GM19372 (cell line): ENCODE measurements around the gene SPECC1L.

Experiments used
- ATAC-seq: cut with Tn5 transposase; IDR thresholded peaks from one replicate; pipeline ENCODE4 v1.9.1; 2021; ENCODE audit warnings: mild to moderate bottlenecking, low read depth, moderate library complexity; ENCODE audit not compliant: unreplicated experiment

The SPECC1L gene

GRCh38 chr22:24410110-24410856 is 139.7 kb downstream of the SPECC1L start:
- no peak for ATAC-seq

- ATAC-seq = no peak
These were observed 140.8 kb downstream of the SPECC1L start for GRCh38 chr22:24411256-24412004.

- ATAC-seq = no peak
These were observed 141.6 kb downstream of the SPECC1L start for GRCh38 chr22:24412274-24412673.

GRCh38 chr22:24413271-24413670 is 142.6 kb downstream of the SPECC1L start:
- ATAC-seq = no peak

- no peak for ATAC-seq
These were observed 143.2 kb downstream of the SPECC1L start for GRCh38 chr22:24413736-24414385.

- no peak for ATAC-seq
These were observed 143.9 kb downstream of the SPECC1L start for GRCh38 chr22:24414523-24414922.

GRCh38 chr22:24414984-24415945 is 144.6 kb downstream of the SPECC1L start:
- ATAC-seq = no peak

GRCh38 chr22:24416095-24416494 is 145.5 kb downstream of the SPECC1L start:
- ATAC-seq = no peak

GRCh38 chr22:24416611-24417010 is 146.0 kb downstream of the SPECC1L start:
- ATAC-seq = no peak

GRCh38 chr22:24417200-24417599 is 146.6 kb downstream of the SPECC1L start:
- no peak for ATAC-seq

GRCh38 chr22:24417901-24418641 is 147.4 kb downstream of the SPECC1L start:
- no peak for ATAC-seq

GRCh38 chr22:24418786-24419474 is 148.3 kb downstream of the SPECC1L start:
- ATAC-seq = no peak

- no peak for ATAC-seq
These were observed 148.8 kb downstream of the SPECC1L start for GRCh38 chr22:24419475-24419850.

- no peak for ATAC-seq
These were observed 149.7 kb downstream of the SPECC1L start for GRCh38 chr22:24420072-24420976.

- ATAC-seq = no peak
These were observed 150.3 kb downstream of the SPECC1L start for GRCh38 chr22:24420977-24421343.

- ATAC-seq = no peak
These were observed 150.8 kb downstream of the SPECC1L start for GRCh38 chr22:24421428-24421931.

- ATAC-seq = no peak
These were observed 151.6 kb downstream of the SPECC1L start for GRCh38 chr22:24422102-24422665.
